Measurements from ENCODE around the gene SRCAP. TPM values are rescaled to one million over a fixed set of nuclear protein-coding genes. Genes with fewer than 3 reads are reported as not detected.

The SRCAP gene
- polyA plus RNA-seq, 1 of the 3 experiments (the other 2 are of a cell fraction): 5.6 TPM

DNA sequence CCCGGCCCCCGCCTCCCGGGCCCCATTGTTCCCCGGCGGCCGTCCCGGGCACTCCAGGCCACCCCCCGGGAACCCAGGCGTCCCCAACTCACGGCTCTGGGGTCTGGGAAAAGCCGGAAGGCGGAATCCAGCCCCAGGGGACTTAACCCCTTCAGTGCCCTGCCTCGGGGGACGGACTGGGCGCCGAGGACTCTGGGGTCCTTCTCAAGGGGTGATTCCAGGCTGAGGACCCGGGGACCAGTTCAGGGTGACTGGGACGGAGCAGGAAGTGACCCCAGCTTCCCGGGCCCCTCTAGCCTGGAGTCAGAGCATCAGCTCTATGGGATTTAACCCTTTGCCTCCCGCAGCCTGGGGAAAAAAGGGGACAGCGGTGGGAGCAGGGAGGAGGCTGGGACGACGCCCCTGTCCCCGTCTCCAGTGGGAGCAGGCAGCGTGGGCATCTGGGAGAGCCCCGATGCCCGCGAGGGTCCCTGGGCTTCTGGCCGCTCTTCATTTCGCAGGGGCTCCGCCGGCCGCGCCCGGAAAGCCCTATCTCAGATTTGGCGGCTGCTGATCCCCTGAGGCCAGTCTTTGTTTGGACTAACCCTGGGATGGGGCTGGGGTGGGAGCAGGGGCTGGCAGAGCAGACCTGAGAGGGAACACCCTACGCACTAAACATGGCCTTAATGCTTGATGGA is 88.1 kb downstream of the SRCAP start, which contains the start of gene ZNF629 (continued):
- TF ChIP-seq, protein P1, sequence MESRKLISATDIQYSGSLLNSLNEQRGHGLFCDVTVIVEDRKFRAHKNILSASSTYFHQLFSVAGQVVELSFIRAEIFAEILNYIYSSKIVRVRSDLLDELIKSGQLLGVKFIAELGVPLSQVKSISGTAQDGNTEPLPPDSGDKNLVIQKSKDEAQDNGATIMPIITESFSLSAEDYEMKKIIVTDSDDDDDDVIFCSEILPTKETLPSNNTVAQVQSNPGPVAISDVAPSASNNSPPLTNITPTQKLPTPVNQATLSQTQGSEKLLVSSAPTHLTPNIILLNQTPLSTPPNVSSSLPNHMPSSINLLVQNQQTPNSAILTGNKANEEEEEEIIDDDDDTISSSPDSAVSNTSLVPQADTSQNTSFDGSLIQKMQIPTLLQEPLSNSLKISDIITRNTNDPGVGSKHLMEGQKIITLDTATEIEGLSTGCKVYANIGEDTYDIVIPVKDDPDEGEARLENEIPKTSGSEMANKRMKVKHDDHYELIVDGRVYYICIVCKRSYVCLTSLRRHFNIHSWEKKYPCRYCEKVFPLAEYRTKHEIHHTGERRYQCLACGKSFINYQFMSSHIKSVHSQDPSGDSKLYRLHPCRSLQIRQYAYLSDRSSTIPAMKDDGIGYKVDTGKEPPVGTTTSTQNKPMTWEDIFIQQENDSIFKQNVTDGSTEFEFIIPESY (IDR thresholded peaks at IDR 0.05; ENCODE audit: borderline replicate concordance, low read depth): no peak
- TF ChIP-seq FOXM1 (IDR thresholded peaks at IDR 0.05; ENCODE audit: low read depth) (no peak), ELF1 (IDR thresholded peaks at IDR 0.05) (peak; percentile 86), TEAD4 (IDR thresholded peaks at IDR 0.05; ENCODE audit: borderline replicate concordance, insufficient read depth) (no peak), RCOR1 (IDR thresholded peaks at IDR 0.05; ENCODE audit: low read length) (no peak), NFIC (IDR thresholded peaks at IDR 0.05; ENCODE audit: borderline replicate concordance) (no peak)
- TF ChIP-seq, protein P2, sequence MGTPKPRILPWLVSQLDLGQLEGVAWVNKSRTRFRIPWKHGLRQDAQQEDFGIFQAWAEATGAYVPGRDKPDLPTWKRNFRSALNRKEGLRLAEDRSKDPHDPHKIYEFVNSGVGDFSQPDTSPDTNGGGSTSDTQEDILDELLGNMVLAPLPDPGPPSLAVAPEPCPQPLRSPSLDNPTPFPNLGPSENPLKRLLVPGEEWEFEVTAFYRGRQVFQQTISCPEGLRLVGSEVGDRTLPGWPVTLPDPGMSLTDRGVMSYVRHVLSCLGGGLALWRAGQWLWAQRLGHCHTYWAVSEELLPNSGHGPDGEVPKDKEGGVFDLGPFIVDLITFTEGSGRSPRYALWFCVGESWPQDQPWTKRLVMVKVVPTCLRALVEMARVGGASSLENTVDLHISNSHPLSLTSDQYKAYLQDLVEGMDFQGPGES (IDR thresholded peaks at IDR 0.05; ENCODE audit: low read depth, low read length): no peak
- TF ChIP-seq, protein P3, sequence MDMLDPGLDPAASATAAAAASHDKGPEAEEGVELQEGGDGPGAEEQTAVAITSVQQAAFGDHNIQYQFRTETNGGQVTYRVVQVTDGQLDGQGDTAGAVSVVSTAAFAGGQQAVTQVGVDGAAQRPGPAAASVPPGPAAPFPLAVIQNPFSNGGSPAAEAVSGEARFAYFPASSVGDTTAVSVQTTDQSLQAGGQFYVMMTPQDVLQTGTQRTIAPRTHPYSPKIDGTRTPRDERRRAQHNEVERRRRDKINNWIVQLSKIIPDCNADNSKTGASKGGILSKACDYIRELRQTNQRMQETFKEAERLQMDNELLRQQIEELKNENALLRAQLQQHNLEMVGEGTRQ (IDR thresholded peaks at IDR 0.05; ENCODE audit: borderline replicate concordance, low read depth, low read length): no peak

DNA sequence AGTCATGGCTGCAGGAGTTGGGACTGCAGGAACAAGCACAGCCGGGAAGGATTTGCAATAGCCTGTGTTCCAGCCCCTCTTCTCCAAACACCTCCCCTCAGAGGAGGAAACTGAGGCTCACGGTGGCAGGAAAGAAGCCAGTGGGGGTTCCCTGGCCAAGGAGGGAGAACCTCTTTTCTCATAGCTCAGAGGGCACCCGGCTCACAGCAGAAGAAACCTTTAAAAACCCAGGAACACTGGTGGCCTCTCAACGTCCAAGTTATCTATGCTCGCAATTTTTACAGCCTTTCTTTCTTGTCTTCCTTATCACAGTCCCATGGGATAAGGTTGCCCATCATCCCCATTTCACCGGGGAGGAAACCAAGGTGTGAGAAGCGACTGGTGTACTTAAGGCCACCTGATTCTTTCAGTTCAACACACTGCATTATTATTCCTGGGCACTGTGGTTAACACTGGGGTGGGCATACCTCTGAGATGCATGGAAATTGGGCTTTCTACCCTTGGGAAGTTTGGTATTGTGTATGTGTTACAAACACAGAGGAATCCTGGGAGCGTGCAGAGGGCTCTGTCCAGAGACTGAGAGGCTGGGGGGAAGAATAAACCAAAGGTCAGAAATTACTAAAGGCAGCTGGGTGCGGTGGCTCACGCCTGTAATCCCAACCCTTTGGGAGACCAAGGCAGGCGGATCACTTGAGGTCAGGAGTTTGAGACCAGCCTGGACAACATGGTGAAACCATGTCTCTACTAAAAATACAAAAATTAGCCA is 88.8 kb downstream of the SRCAP start:
- CTCF ChIA-PET: interaction anchor here (1.0 to 2.0 kb wide), 3 partner anchors 18 to 57 kb away, joined by 3 to 19 read pairs (median 4); no protein-coding TSS in a partner anchor
- H3K36me3 ChIP-seq (replicated peaks in 1 of 2; ENCODE audit: control insufficient read depth in 1 of 2, insufficient read depth in 2 of 2, low read length in 1 of 2): peaks cover 0 to 21% of the 10 kb centered on the region in 2 experiments
- TF ChIP-seq MEF2A (IDR thresholded peaks at IDR 0.05; ENCODE audit: borderline replicate concordance, low read depth) (no peak), RXRA (IDR thresholded peaks at IDR 0.05; ENCODE audit: borderline replicate concordance, low read depth) (no peak), YY1 (IDR thresholded peaks at IDR 0.05; ENCODE audit: low read depth) (no peak), RAD21 (IDR thresholded peaks at IDR 0.05; ENCODE audit: low read length) (no peak), RFX5 (IDR thresholded peaks at IDR 0.05; ENCODE audit: low read length) (no peak), FOXJ3 (CRISPR knock-in tag; IDR thresholded peaks at IDR 0.05) (no peak), ELF1 (IDR thresholded peaks at IDR 0.05) (no peak), NFIC (IDR thresholded peaks at IDR 0.05; ENCODE audit: borderline replicate concordance) (no peak), CHD2 (IDR thresholded peaks at IDR 0.05; ENCODE audit: low read length, partially characterized antibody) (no peak), SMC3 (IDR thresholded peaks at IDR 0.05; ENCODE audit: low read depth, low read length) (no peak), EP300 (IDR thresholded peaks at IDR 0.05; ENCODE audit: borderline replicate concordance in 1 of 2, low read depth in 1 of 2, low read length in 1 of 2) (no peak), POLR2AphosphoS5 (IDR thresholded peaks at IDR 0.05; ENCODE audit: low read depth, low read length) (no peak)
- TF ChIP-seq, protein P2 (IDR thresholded peaks at IDR 0.05; ENCODE audit: low read depth, low read length): no peak
- TF ChIP-seq, protein P4, sequence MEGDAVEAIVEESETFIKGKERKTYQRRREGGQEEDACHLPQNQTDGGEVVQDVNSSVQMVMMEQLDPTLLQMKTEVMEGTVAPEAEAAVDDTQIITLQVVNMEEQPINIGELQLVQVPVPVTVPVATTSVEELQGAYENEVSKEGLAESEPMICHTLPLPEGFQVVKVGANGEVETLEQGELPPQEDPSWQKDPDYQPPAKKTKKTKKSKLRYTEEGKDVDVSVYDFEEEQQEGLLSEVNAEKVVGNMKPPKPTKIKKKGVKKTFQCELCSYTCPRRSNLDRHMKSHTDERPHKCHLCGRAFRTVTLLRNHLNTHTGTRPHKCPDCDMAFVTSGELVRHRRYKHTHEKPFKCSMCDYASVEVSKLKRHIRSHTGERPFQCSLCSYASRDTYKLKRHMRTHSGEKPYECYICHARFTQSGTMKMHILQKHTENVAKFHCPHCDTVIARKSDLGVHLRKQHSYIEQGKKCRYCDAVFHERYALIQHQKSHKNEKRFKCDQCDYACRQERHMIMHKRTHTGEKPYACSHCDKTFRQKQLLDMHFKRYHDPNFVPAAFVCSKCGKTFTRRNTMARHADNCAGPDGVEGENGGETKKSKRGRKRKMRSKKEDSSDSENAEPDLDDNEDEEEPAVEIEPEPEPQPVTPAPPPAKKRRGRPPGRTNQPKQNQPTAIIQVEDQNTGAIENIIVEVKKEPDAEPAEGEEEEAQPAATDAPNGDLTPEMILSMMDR (IDR thresholded peaks at IDR 0.05): no peak
- TF ChIP-seq, protein P5, sequence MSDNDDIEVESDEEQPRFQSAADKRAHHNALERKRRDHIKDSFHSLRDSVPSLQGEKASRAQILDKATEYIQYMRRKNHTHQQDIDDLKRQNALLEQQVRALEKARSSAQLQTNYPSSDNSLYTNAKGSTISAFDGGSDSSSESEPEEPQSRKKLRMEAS (IDR thresholded peaks at IDR 0.05; ENCODE audit: low read depth): no peak
- TF ChIP-seq, protein P6, sequence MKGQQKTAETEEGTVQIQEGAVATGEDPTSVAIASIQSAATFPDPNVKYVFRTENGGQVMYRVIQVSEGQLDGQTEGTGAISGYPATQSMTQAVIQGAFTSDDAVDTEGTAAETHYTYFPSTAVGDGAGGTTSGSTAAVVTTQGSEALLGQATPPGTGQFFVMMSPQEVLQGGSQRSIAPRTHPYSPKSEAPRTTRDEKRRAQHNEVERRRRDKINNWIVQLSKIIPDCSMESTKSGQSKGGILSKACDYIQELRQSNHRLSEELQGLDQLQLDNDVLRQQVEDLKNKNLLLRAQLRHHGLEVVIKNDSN (IDR thresholded peaks at IDR 0.05; ENCODE audit: borderline replicate concordance, low read depth): no peak

More for the DNA sequence above, 88.8 kb downstream of the SRCAP start:
- Histone ChIP-seq H3K27ac (ENCODE audit: low read depth in 2 of 2, low read length in 1 of 2) (peak overlapping the region; percentile 63 to 92), H3K27me3 (ENCODE audit: insufficient read depth) (no peaks in the 10 kb centered on the region), H3K4me3 (ENCODE audit: low read depth in 2 of 2, low read length in 1 of 2) (peak overlapping the region; percentile 82 to 86), H3K9me3 (no peaks in the 10 kb centered on the region), H2AFZ (ENCODE audit: low read depth) (peak overlapping the region; percentile 98), H3K4me2 (peak overlapping the region; percentile 100), H3K9me2 (no peaks in the 10 kb centered on the region), H3K79me2 (ENCODE audit: insufficient read depth) (peaks cover 44% of the 10 kb centered on the region), H3F3A (replicated peaks; ENCODE audit: insufficient read depth) (no peaks in the 10 kb centered on the region), H4K20me1 (ENCODE audit: insufficient read depth) (no peaks in the 10 kb centered on the region), H3K4me1 (ENCODE audit: control insufficient read depth in 1 of 2, insufficient read depth in 2 of 2, low read depth in 1 of 2, low read length in 1 of 2) (peaks cover 6 to 17% of the 10 kb centered on the region in 2 experiments; a peak in 2 of 4 replicates), H3K9ac (peak overlapping the region; percentile 96)
- 75% methylated on average over 11 of the region's 11 CpGs for WGBS (ENCODE audit: low lambda C conversion rate)
- POLR2A ChIA-PET: interaction anchor here (0.6 to 4.1 kb wide), 7 partner anchors 13 to 89 kb away, joined by 3 to 128 read pairs (median 5); no protein-coding TSS in a partner anchor
- no peak for DNase-seq
